CD4-positive, alpha-beta memory T cell (primary cell): Measurements from ENCODE around the gene KRTAP10-3. TPM values are rescaled to one million over a fixed set of nuclear protein-coding genes. Genes with fewer than 3 reads are reported as not detected.
"Not testable (repeated sequence)": the region's sequence is repeated elsewhere in the genome, so short reads cannot be mapped to it uniquely, and the experiment has no call there.

Source experiments
- CTCF ChIA-PET: fragments of 350-600 bp; sonication (Branson Sonifier 250); formaldehyde crosslinking; loops from one replicate; lab custom pipeline; 2021; ENCODE audit warnings: inconsistent platforms; ENCODE audit not compliant: partially characterized antibody; lab: Charles Lee
- POLR2A ChIA-PET: fragments of 350-600 bp; sonication (Branson Sonifier 250); formaldehyde crosslinking; loops from one replicate; lab custom pipeline; 2021; ENCODE audit not compliant: partially characterized antibody; lab: Charles Lee
- DNase-seq, 5 donors: peaks; one replicate each; pipeline versions ENCODE4 v3.0.0 to v3.0.0-alpha.2; 2020 to 2022; ENCODE audit warnings: mixed read lengths in 1 of 5
- H3K27ac ChIP-seq: one replicate; pipeline ENCODE4 v1.7.0; 2013; ENCODE audit warnings: low read depth, low read length
- H3K27me3 ChIP-seq: 2 replicates; pipeline ENCODE4 v1.7.0; 2013; ENCODE audit warnings: mild to moderate bottlenecking, low read length, moderate library complexity; ENCODE audit not compliant: insufficient read depth
- H3K36me3 ChIP-seq: 2 replicates; pipeline ENCODE4 v1.7.0; 2013; ENCODE audit warnings: mild to moderate bottlenecking, low read length, moderate library complexity; ENCODE audit not compliant: insufficient read depth
- H3K4me1 ChIP-seq: 2 replicates; pipeline ENCODE4 v1.7.0; 2013; ENCODE audit warnings: mild to moderate bottlenecking, low read length, moderate library complexity; ENCODE audit not compliant: insufficient read depth
- H3K4me3 ChIP-seq, 2 donors: one replicate each; pipeline ENCODE4 v1.7.0; 2013; ENCODE audit warnings: low read length in 2 of 2, mild to moderate bottlenecking in 1 of 2
- H3K9me3 ChIP-seq, 2 donors: one replicate each; pipeline ENCODE4 v1.7.0; 2013; ENCODE audit warnings: low read length in 2 of 2, control low read depth in 1 of 2; ENCODE audit not compliant: control insufficient read depth in 1 of 2
- H3K27ac Mint-ChIP-seq, 7 donors: one replicate each; pipeline ENCODE4 v1.8.0; 2020 to 2021; ENCODE audit warnings: mixed read lengths in 7 of 7, mild to moderate bottlenecking in 6 of 7, inconsistent platforms in 3 of 7, moderate library complexity in 3 of 7
- H3K27me3 Mint-ChIP-seq, 2 donors: one replicate each; pipeline ENCODE4 v1.8.0; 2020 to 2021; ENCODE audit warnings: mixed read lengths in 2 of 2
- H3K36me3 Mint-ChIP-seq, 2 donors: one replicate each; pipeline ENCODE4 v1.8.0; 2020 to 2021; ENCODE audit warnings: mixed read lengths in 2 of 2, inconsistent platforms in 1 of 2, mild to moderate bottlenecking in 1 of 2
- H3K4me1 Mint-ChIP-seq, 4 donors: one replicate each; pipeline ENCODE4 v1.8.0; 2020 to 2021; ENCODE audit warnings: mixed read lengths in 4 of 4, mild to moderate bottlenecking in 1 of 4
- H3K4me3 Mint-ChIP-seq, 8 donors: one replicate each; pipeline ENCODE4 v1.8.0; 2020 to 2021; ENCODE audit warnings: mixed read lengths in 8 of 8, mild to moderate bottlenecking in 7 of 8, moderate library complexity in 6 of 8, inconsistent platforms in 3 of 8
- H3K9me3 Mint-ChIP-seq, 8 donors: one replicate each; pipeline ENCODE4 v1.8.0; 2020 to 2021; ENCODE audit warnings: mixed read lengths in 8 of 8, mild to moderate bottlenecking in 5 of 8, inconsistent platforms in 3 of 8, moderate library complexity in 1 of 8
- intact Hi-C: fragments of 100-400 bp; cut with micrococcal nuclease; formaldehyde crosslinking; loops from one replicate; pipeline ENCODE4 v1.15.1; 2023
- polyA plus RNA-seq, 2 donors: library from polyadenylated mRNA; unstranded; fragments of 300-500 nt; fragmentation: Illumina TruSeq; gene quantifications; one replicate each; pipeline ENCODE4 v1.2.3, GENCODE V29; 2021
- total RNA-seq, 2 experiments: library from RNA; stranded (reverse); gene quantifications; one replicate each; pipeline ENCODE4 v1.2.3, GENCODE V29; 2021

KRTAP10-3 gene
- total and polyA plus RNA-seq, 4 experiments from 2014 or later: not detected

DNA sequence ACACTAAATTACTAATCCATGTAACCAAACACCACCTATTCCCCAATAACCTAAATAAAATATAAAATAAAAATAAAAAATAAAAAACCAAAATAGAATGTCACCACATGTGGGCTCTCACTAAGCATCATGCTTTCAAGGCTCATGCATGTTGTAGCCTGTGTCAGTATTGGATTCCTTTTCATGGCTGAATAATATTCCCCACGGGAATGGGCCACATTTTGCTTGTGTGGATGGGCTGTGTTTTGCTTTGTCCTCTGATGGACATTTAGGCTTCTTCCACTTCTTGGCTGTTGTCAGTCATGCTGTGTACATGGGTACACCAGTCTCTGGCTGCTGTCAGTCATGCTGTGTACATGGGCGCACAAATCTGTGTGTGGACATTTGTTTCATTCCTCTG lies 30.5 kb upstream of the KRTAP10-3 start:
- CTCF ChIA-PET: no interaction called here
- no peaks in the 10 kb centered on the region for H3K9me3 Mint-ChIP-seq
- H3K27ac ChIP-seq: no peak overlapping the region
- peaks cover 15 to 18% of the 10 kb centered on the region in 2 donors for H3K27me3 Mint-ChIP-seq
- no peaks in the 10 kb centered on the region for H3K27me3 ChIP-seq
- no peaks in the 10 kb centered on the region for H3K36me3 ChIP-seq
- H3K27ac Mint-ChIP-seq: peak overlapping the region in 2 of 7 donors; percentile 19 to 24
- peaks cover 5 to 9% (median 7%) of the 10 kb centered on the region in 4 donors for H3K4me1 Mint-ChIP-seq
- H3K4me1 ChIP-seq: peaks cover 2% of the 10 kb centered on the region
- H3K4me3 Mint-ChIP-seq: no peak overlapping the region
- POLR2A ChIA-PET: no interaction called here
- no peaks in the 10 kb centered on the region for H3K36me3 Mint-ChIP-seq
- no peaks in the 10 kb centered on the region for H3K9me3 ChIP-seq
- no peak for DNase-seq
- intact Hi-C loops: no loop called here
- no peak overlapping the region for H3K4me3 ChIP-seq

DNA sequence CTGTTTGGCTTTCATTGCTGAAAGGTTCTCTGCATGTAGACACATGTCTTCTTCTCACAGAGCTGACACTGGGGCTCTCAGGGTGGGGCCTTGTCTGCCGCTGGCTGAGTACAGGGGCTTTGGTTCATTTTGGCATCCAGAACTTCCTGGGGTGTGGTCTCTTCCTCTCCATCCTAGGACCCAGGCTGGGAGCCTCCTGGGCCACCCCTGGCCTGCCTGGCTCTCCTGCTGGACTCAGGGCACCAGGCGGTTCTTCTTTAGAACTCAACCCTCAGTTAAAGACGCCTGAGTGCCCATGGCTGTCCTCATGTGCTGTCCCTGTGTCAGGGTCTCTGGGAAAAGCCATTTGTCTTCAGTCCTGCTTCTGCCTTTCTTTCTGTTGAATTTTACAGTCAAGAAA lies 27.3 kb upstream of the KRTAP10-3 start:
- H3K9me3 Mint-ChIP-seq: peaks cover 0 to 21% (median 10%) of the 10 kb centered on the region in 8 donors
- ChIA-PET CTCF (no interaction called here), POLR2A (no interaction called here)
- H3K36me3 Mint-ChIP-seq: no peaks in the 10 kb centered on the region
- H3K27me3 Mint-ChIP-seq: peaks cover 14 to 15% of the 10 kb centered on the region in 2 donors
- Histone ChIP-seq H3K36me3 (no peaks in the 10 kb centered on the region), H3K9me3 (peaks cover 0 to 4% of the 10 kb centered on the region in 2 donors), H3K4me1 (peaks cover 5% of the 10 kb centered on the region), H3K27ac (no peak overlapping the region), H3K4me3 (no peak overlapping the region), H3K27me3 (no peaks in the 10 kb centered on the region)
- H3K4me3 Mint-ChIP-seq: no peak overlapping the region
- H3K4me1 Mint-ChIP-seq: peaks cover 12 to 21% (median 14%) of the 10 kb centered on the region in 4 donors
- intact Hi-C loops: no loop called here
- H3K27ac Mint-ChIP-seq: peak overlapping the region in 1 of 7 donors; percentile 18
- no peak for DNase-seq

DNA sequence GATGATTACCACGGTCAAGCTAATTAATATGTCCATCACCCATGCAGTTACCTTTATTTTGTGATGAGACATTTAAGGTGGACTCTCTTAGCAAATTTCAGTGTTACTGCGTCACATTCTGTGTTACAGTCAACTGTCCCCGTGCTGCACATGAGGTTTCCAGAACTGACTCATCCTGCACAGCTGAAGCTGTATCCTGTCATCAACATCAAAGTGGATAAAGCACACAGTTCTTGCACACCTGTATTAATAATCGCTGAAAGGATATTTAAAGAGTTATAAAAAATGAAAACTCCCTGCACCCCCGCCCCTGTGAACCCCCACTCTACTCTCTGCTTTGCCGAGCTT lies 25.2 kb upstream of the KRTAP10-3 start:
- H3K27me3 ChIP-seq: no peaks in the 10 kb centered on the region
- no peaks in the 10 kb centered on the region for H3K36me3 ChIP-seq
- H3K9me3 ChIP-seq: peaks cover 0 to 4% of the 10 kb centered on the region in 2 donors
- ChIA-PET POLR2A (interaction anchor here (1.0 kb wide), 1 partner anchor 74 kb away, joined by 4 read pairs; the partner anchor contains the start of gene KRTAP12-3), CTCF (interaction anchor here (1.2 kb wide), 1 partner anchor 159 kb away, joined by 4 read pairs; no protein-coding TSS in a partner anchor)
- H3K27ac Mint-ChIP-seq: peak overlapping the region in 2 of 7 donors; percentile 8 to 36
- no peak overlapping the region for H3K4me3 ChIP-seq
- no peak overlapping the region for H3K27ac ChIP-seq
- intact Hi-C loops: loop anchor here (2.0 kb wide), 1 partner anchor 75 kb away; no protein-coding TSS in a partner anchor
- DNase-seq: peak; percentile 32 to 52 (median 38)
- peaks cover 5% of the 10 kb centered on the region for H3K4me1 ChIP-seq
- H3K4me1 Mint-ChIP-seq: peaks cover 13 to 21% (median 16%) of the 10 kb centered on the region in 4 donors
- no peaks in the 10 kb centered on the region for H3K36me3 Mint-ChIP-seq
- H3K27me3 Mint-ChIP-seq: peaks cover 11 to 15% of the 10 kb centered on the region in 2 donors
- H3K4me3 Mint-ChIP-seq: peak overlapping the region in 2 of 8 donors; percentile 12 to 33
- peaks cover 0 to 26% (median 18%) of the 10 kb centered on the region in 8 donors for H3K9me3 Mint-ChIP-seq

DNA sequence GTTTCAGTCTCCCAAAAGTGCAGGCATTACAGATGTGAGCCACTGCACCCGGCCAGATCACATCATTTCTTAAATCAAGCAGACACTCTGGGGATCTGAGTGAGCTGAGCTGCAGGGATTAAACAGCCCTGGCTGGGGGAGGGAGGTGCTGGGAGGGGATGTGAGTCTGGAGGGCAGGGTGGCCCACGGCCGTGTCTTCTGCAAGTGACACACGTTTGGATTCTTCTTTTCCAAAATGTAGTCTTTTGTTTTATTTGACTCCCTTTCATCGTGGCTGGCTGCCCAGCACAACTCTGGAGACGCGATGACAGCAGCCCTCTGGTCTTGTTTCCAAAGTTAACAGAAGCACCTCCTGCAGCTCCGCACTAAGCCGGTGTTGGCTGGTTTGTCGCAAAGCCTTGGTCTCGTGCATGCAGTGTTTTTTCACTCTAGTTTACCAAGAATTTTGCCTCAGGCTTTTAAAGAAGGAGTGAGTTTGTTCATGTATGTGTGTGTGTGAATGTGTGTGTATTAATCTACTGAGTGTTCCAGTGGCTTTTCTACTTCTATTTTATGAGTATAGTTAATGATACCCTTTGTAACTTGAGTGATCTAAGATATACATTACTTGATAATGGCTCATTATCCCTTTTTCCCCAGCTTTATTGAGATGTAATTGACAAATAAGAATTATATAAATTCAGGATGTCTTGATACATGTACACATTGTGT lies 24.6 kb upstream of the KRTAP10-3 start:
- peaks cover 5% of the 10 kb centered on the region for H3K4me1 ChIP-seq
- H3K27me3 ChIP-seq: no peaks in the 10 kb centered on the region
- peaks cover 11 to 15% of the 10 kb centered on the region in 2 donors for H3K27me3 Mint-ChIP-seq
- H3K9me3 ChIP-seq: peaks cover 0 to 4% of the 10 kb centered on the region in 2 donors
- no peak overlapping the region for H3K27ac ChIP-seq
- H3K4me1 Mint-ChIP-seq: peaks cover 13 to 21% (median 16%) of the 10 kb centered on the region in 4 donors
- peak overlapping the region in 2 of 7 donors; percentile 8 to 36 for H3K27ac Mint-ChIP-seq
- no peak for DNase-seq
- ChIA-PET CTCF (interaction anchor here (0.7 to 1.2 kb wide), 2 partner anchors 13 to 159 kb away, joined by 3 to 4 read pairs; no protein-coding TSS in a partner anchor), POLR2A (interaction anchor here (1.0 kb wide), 1 partner anchor 74 kb away, joined by 4 read pairs; the partner anchor contains the start of gene KRTAP12-3)
- H3K36me3 ChIP-seq: no peaks in the 10 kb centered on the region
- no peak overlapping the region for H3K4me3 ChIP-seq
- H3K4me3 Mint-ChIP-seq: peak overlapping the region in 2 of 8 donors; percentile 12 to 33
- H3K9me3 Mint-ChIP-seq: peaks cover 0 to 26% (median 18%) of the 10 kb centered on the region in 8 donors
- intact Hi-C loops: loop anchor here (2.0 kb wide), 1 partner anchor 76 kb away; no protein-coding TSS in a partner anchor
- no peaks in the 10 kb centered on the region for H3K36me3 Mint-ChIP-seq

DNA sequence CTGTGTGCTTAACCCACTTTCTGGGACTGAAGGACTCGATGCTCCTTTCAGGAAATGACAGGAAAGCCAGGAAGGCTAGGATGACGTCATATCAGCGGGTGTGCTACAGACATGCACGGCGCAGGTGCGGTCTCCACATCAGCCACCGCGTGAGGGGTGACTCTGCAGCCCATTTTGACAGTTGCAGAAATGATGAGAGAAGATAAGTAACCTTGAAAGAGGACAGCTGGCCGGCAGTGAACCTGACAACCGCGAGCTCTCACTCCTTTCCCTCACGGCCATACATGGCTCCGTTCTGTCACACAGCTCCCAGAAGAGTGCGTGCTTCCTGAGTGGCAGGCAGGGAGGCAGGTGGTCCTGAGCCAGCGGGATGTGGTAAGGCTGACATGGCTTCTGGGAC lies 23.5 kb upstream of the KRTAP10-3 start:
- DNase-seq: no peak
- peaks cover 5% of the 10 kb centered on the region for H3K4me1 ChIP-seq
- peaks cover 0 to 4% of the 10 kb centered on the region in 2 donors for H3K9me3 ChIP-seq
- Mint-ChIP-seq H3K36me3 (peaks cover 0 to 4% of the 10 kb centered on the region in 2 donors), H3K4me3 (no peak overlapping the region), H3K9me3 (peaks cover 0 to 38% (median 28%) of the 10 kb centered on the region in 8 donors), H3K4me1 (peaks cover 13 to 21% (median 16%) of the 10 kb centered on the region in 4 donors), H3K27me3 (peaks cover 9 to 14% of the 10 kb centered on the region in 2 donors), H3K27ac (peak overlapping the region in 1 of 7 donors; percentile 14)
- no peak overlapping the region for H3K4me3 ChIP-seq
- ChIA-PET CTCF (no interaction called here), POLR2A (no interaction called here)
- H3K27ac ChIP-seq: no peak overlapping the region
- intact Hi-C loops: loop anchor here (2.0 kb wide), 1 partner anchor 77 kb away; no protein-coding TSS in a partner anchor
- no peaks in the 10 kb centered on the region for H3K27me3 ChIP-seq
- no peaks in the 10 kb centered on the region for H3K36me3 ChIP-seq

DNA sequence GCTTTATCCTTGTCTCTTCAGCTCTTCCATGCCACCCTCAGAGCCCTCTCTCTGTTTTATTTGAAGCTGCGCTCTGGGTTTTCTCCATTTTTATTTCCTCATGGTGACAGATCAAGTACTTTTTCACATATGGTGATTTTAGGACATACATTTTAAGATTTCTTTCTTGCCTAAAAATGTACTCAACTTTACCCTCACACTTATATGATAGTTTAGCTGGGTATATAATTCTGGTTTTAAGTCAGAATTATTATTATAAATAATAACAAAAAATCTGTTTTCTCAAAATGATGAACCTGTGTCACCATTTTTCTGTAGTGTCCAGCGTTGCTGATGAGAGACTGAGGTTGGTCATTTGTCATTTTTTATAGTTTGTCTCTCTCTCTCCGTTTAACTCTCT lies 22.6 kb upstream of the KRTAP10-3 start:
- ChIA-PET POLR2A (no interaction called here), CTCF (no interaction called here)
- H3K4me3 Mint-ChIP-seq: peak overlapping the region in 1 of 8 donors; percentile 54
- intact Hi-C loops: no loop called here
- peaks cover 13 to 21% (median 16%) of the 10 kb centered on the region in 4 donors for H3K4me1 Mint-ChIP-seq
- no peak for DNase-seq
- H3K9me3 ChIP-seq: peaks cover 0 to 4% of the 10 kb centered on the region in 2 donors
- H3K4me3 ChIP-seq: no peak overlapping the region
- no peak overlapping the region for H3K27ac Mint-ChIP-seq
- H3K4me1 ChIP-seq: peaks cover 5% of the 10 kb centered on the region
- H3K36me3 ChIP-seq: no peaks in the 10 kb centered on the region
- peaks cover 0 to 42% (median 35%) of the 10 kb centered on the region in 8 donors for H3K9me3 Mint-ChIP-seq
- no peak overlapping the region for H3K27ac ChIP-seq
- peaks cover 5 to 8% of the 10 kb centered on the region in 2 donors for H3K27me3 Mint-ChIP-seq
- peaks cover 0 to 4% of the 10 kb centered on the region in 2 donors for H3K36me3 Mint-ChIP-seq
- H3K27me3 ChIP-seq: no peaks in the 10 kb centered on the region

DNA sequence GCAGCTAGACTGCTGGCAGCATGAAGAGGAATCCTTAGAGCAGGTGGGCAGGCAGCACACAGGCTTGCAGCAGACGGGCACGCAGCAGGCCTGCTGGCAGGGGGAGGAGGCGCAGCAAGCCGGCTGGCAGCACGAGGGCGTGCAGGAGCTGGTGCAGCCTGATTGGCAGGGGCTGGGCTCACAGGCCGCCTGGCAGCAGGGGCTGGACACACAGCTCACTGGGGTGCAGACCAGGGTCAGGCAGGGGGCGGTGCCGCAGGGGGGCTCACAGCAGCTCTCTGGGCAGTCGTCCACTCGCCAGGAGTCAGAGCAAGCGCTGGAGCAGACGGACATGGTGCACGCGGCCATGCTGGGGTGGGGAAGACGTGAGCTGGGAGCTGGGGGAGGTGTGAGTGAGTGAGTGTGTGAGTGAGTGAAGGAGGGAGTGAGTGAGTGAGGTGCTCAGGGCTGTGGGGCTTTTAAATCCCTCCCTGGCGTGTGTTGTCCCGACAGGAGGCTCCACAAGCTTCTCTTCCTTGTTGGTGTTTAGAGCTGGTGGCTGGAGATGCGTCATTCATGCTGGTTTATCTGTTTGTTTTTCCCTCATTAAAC lies 21.7 kb upstream of the KRTAP10-3 start, which contains the start of gene KRTAP10-5:
Gene KRTAP10-5 (minus strand): TSS at position 374 of the 591 bp plus-strand sequence. CDS start 26 bp downstream, at position 348.
- Mint-ChIP-seq H3K9me3 (peaks cover 0 to 43% (median 38%) of the 10 kb centered on the region in 8 donors), H3K4me3 (peak within 1 kb of the TSS in 1 of 8 donors; percentile 54), H3K27ac (peak within 1 kb of the TSS in 3 of 7 donors; percentile 22 to 68 (median 35)), H3K4me1 (peaks cover 13 to 21% (median 17%) of the 10 kb centered on the region in 4 donors)
- H3K27ac ChIP-seq, H3K27me3 Mint-ChIP-seq, CTCF ChIA-PET, H3K27me3 ChIP-seq, DNase-seq, intact Hi-C loops, POLR2A ChIA-PET, H3K4me1 ChIP-seq, H3K36me3 Mint-ChIP-seq, H3K9me3 ChIP-seq, H3K36me3 ChIP-seq, H3K4me3 ChIP-seq: not testable (repeated sequence)
